NCI-H1417 (cell line): ENCODE measurements around the gene SLC6A11.

ENCODE experiments used
- DNase-seq, 3 experiments: peaks; one replicate each; lab custom pipeline; 2025; lab: John Stamatoyannopoulos, UW

Gene SLC6A11

DNA sequence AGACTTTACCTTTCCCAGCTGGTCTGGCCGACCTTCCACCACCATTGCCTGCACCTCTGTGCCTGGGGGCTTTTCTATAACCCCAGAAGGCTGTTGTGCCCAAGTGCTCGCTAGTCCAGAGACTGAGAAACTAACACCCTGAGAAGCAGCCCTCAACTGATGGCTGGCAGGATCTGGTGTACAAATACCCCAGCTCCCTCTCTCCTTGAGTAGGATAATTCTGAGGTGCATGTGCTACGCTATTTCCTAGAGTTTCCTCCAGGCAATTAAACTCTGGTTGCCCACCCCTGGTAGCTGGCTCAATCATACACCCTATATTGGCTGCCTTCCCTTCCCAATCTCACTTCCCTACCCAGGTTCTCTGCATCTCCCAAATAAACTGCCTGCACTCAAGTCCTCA lies 165.0 kb downstream of the SLC6A11 start:
- no peak for DNase-seq

DNA sequence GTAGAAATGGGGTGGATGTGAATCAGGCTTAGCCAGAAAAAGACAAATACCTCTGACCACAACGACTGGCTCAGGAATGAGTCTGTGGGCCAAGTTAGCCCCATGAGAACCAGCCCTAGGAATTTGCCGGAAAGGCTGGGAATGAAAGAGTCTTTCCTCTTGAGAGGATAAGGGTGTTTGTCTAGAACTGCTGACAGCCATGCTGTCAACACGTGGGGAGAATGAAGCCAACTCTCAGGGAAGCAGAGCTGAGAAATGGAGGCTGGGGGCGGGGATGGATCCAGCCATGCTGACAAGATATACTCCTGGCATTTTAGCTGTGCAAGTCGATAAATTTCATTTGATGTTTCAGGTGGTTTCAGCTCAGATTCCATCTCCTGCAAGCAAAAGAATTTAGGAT lies 165.9 kb downstream of the SLC6A11 start:
- DNase-seq, result no peak

DNA sequence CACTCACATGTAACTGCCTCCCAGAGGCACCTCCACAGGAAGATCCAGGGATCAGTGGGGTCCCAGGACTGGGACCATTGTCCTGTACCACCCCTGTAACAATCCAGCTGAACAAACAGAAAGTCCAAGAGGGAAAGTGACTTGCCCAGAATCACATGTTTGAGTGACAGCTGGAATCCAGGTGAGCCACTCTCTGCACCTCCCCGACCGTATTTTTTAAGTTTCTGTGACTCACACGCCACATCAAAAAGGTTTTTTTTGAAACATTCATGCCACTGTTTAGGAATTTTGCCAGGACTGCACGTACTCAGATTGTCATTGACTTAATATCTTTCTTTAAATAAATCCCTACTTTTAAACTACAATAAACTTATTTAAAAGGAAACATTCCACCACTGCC lies 166.8 kb downstream of the SLC6A11 start:
- no peak for DNase-seq

DNA sequence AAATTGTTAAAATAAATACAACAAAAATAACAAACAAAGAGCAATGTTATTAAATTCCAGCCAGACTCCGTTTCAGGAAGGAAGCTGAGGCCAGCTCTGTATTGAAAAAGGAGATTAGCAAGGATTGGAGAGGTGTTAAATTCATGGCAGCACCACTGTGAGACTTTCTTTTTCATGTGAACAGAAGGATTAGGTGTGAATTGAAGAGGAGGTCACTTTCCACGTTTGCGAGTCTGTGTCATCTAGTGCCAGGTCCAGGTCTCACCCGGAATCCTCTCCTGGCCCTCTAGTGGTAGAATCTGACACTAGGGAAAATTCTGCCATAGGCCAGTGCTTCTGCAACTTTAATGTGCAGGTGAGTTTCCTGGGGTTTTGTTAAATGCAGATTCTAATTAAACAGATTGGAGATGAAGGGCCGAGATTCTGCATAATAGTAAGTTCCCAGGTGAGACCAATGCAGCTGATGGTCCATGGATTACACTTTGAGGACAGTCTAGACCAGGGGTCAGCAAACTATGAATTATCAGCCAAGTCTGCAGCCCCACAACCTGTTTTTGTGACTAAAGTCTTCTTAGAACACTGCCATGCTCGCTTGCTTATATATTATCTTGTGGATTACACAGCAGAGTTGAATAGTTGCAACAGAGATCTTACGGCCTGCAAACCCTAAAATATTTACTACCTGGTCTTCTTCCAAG lies 167.3 kb downstream of the SLC6A11 start:
- DNase-seq, result peak in 2 of 3 experiments; percentile 8 to 42

DNA sequence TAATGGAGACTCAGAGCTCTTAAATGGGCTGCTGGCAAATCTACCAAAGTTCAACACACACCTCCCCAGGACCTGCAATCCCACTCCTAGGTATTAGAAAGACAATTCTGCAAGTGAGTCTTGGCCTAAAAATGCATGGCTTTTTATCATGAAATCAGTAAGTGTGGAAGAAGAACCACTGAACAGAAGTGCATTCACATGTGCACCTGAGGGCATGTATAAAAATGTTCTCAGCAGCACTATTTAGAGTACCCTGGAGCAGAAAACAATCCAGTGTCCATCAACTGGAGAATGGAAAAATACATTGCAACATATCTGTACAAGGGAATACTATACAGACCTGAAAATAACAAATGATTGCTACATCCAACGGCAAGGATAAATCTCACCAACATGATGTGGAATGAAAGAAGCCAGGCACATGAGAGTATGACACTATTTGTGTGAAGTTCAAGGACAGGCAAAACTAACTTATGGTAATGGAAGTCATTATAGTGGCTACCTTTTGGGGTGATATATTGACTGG lies 168.4 kb downstream of the SLC6A11 start:
- no peak for DNase-seq

DNA sequence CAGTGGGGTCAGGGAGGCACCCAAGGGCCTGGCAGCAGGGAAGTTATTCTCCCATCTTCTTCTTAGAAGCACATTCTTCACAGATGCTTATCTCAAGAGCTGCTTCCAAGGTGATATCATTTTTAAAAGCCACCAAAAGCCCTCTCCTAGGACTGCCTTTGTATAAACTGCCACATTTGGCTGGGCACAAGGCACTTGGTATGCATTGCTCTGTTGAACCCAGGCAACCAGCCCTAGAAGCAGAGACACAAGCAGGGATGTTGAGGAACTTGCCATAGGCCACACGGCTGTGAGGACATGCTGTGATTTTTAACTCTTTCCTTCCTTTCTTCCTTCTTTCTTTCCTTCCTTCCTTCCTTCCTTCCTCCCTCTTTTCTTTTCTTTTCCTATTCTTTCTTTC lies 169.2 kb downstream of the SLC6A11 start:
- DNase-seq, result no peak

DNA sequence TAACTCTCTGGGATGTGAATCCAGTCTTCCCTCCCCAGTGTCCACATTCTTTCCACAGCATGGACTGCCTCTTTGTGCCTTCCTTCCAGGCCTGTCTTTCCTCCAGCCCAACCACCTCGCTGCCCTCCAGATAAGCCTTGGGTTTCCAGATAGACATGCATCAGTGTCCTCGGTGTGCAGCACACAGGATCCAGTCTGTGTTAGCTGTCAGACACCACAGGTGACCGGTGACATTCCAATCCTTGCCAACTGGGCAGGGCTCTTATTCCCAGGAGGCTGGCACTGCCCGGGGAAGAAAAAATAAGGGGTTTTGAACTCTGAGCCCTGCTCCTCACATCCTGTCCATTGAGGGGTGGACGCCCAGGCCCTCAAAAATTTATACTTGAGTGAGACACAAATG lies 170.6 kb downstream of the SLC6A11 start:
- DNase-seq, result no peak

DNA sequence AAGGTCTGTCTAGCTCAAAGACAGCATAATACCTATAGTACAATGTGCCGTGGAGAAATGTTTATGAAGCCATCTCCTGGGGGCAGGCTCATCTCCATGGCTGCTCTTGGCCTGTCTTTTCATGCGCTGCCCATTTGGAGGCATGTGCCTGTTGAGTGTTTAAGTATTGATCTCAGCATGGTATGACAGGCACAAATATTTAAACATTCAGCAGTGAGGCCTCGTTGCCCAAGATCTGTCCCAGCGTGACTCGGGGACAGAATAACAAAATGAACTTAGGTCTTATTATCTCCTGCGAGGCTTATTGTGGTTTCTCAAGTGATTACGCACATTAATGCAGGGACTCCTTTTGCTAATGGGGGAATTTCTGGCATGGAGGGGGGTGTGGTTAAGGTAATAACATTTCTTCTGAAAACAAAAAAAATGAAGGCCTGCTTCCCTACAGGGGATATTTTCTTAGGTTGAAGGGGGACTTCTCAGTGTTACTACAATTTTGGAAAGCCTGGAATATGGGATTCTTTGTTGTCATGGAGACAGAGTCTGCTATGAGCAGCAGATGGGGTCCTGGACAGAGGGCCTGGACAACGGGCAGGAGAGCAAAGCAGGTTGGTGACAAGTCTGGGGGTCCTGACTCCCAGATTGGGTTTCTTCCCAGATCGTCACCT lies 172.1 kb downstream of the SLC6A11 start:
- no peak for DNase-seq

DNA sequence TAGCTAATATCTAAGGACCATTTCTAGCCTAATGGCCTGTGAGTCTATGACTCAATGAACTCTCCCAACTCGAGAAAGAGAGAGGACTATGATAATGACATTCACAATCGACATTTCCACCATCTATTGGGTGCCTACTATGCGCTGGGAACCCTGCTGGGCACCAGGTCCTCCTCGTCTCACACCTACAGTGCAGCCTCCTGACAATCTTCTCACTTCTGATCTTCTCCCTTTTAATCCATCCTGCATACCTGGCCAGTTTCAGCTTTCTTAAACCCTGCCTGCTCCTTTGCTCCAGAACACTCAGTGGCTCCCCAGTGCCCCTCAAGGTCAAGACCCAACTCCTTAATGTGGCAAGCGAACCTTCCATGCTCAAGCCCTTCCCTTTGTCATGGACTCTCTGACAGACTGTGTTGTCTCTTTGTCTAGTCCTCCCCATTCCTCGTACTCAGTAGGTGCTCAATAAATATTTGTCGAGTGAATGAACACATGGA lies 173.0 kb downstream of the SLC6A11 start:
- DNase-seq, result no peak
